Activated naive CD4-positive, alpha-beta T cell treated with anti-CD3 and anti-CD28 coated beads, Interleukin-2, amount 10 ng/mL, durations not matched to agents 5 hours and 36 hours (primary cell): ENCODE data around the gene GPR142. TPM values are rescaled to one million over a fixed set of nuclear protein-coding genes. Genes with fewer than 3 reads are reported as not detected.

Experiments used
- total RNA-seq, 2 experiments: library from RNA; stranded (reverse); gene quantifications; one replicate each; pipeline ENCODE4 v1.2.3, GENCODE V29; 2021

Gene GPR142, protein sequence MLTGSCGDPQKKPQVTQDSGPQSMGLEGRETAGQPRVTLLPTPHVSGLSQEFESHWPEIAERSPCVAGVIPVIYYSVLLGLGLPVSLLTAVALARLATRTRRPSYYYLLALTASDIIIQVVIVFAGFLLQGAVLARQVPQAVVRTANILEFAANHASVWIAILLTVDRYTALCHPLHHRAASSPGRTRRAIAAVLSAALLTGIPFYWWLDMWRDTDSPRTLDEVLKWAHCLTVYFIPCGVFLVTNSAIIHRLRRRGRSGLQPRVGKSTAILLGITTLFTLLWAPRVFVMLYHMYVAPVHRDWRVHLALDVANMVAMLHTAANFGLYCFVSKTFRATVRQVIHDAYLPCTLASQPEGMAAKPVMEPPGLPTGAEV
- not detected for total RNA-seq

DNA sequence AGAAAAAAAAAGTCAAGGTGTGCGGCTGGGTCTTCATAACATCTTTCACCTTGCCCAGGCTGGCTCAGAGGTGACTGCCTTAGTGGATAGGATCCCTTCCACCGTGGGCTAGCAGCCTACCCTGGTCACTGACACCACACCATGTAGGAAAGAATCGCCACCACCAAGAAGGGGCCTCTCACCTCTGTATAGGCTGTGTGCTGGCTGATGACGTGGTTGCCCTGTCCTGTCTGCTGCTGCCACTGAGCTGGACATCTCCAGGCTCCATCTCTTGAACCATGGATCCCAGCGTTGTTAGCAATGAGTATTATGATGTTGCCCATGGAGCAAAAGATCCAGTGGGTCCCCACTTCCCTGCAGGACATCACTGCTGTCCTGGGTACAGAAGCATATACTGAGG, at the start of gene GPR142:
GPR142 (plus strand) TSS at position 301 of the 400 bp plus-strand sequence. CDS start 2,035 bp downstream, outside the sequence.

DNA sequence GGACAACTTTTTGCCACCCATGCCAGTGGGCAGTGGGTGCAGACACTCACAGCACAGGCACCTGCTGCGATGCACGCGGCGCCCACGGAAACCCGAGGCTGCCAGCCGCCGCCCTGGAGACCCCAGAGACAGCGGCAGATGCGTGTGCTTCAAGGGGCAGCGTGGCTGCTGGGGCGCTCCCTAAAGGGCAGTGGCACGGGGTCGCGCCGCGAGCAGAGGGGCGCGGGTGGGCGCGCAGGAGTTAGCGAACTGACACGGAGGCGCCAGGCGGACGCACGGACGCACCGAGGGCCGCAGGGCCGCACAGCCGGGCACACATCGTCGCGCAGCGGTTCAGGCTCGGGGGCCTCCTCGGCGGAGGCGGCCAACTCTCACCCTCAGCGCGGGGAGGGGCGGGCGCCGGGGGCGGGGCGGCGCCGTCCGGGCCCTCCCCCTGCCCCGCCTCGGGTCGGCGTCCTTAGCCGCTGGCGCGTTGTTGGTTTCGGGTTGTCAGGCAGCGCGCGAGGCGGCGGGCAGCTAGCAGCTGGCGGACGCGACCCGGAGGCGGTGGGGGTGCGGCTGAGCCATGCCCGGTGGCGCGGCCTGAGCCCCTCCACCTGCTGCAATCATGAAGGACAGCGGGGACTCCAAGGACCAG, 41.4 kb upstream of the GPR142 start, which contains the start of gene KIF19:
KIF19 (plus strand) TSS at position 484 of the 637 bp plus-strand sequence; CDS start at position 608, 124 bp downstream.

DNA sequence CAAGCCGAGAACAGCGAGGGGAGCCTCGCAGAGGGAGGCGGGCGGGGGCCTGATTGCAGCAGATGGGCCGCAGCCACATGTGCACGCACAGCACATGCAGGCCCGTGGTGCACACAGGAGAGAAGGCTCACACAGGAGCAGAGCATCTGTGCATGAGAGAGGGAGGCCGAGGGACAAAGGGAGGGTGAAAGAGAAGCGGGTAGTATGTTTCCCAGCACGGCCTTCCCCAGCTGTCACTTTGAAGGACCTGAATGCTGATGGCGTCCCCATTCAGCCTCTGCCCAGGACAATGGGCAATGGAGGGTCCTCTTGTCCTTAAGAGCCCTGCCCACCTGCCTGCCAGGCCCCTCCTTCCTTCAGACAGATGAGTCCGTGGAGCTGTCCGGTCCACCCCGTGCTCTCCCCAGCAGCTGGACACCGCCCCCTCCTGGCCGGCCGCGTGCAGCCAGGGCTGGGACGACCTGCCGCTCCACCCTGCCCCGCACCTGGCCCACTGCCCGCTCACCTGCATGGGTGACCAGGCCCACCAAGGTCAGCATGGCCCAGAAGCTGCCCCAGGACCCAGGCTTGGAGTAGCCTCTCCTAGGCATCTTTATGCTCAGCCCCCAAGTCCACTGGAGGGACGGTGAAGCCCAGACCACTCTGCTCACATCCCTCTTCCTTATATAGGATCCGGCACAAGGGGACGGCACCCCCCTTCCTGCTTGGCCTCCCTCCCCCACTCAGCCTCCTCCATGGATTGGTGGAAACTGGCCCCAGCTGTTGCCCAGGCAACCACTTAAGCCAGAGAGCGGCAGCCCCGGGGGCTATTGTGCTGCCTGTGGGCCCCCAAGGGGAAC, 5.9 kb upstream of the GPR142 start, which contains the start of gene BTBD17:
BTBD17 (minus strand) TSS at position 639 of the 839 bp plus-strand sequence; CDS start at position 590, 49 bp downstream.

Other genes with a start within 250 kb of the GPR142 start
- gene RPL38, start 163.8 kb upstream of the GPR142 start, total RNA-seq = 1,000 to 10,000 TPM; 1,337 to 1,424 TPM
- 10 to 100 TPM; 15.1 to 18.4 TPM for gene TTYH2, start 153.9 kb upstream of the GPR142 start, total RNA-seq
- 1 to 10 TPM; 1.4 to 1.5 TPM for gene DNAI2, start 93.3 kb upstream of the GPR142 start, total RNA-seq
- under 1 TPM; 0.72 to 0.78 TPM for gene KIF19, start 41.3 kb upstream of the GPR142 start, total RNA-seq
- gene BTBD17, start 5.6 kb upstream of the GPR142 start, total RNA-seq = not detected
- 1 to 10 TPM in 1 of 2 experiments, under 1 TPM in 1; 0.96 to 1.2 TPM for gene GPRC5C, start 64.6 kb downstream of the GPR142 start, total RNA-seq
- gene CD300A, start 99.1 kb downstream of the GPR142 start, total RNA-seq = 10 to 100 TPM; 44.2 TPM
- gene CD300LB, start 164.0 kb downstream of the GPR142 start, total RNA-seq = not detected
- under 1 TPM; 0.39 to 0.91 TPM for gene CD300C, start 178.6 kb downstream of the GPR142 start, total RNA-seq
- gene CD300H, start 200.0 kb downstream of the GPR142 start, total RNA-seq = not detected
- gene CD300LD, start 224.8 kb downstream of the GPR142 start, total RNA-seq = not detected